B cell (primary cell): ENCODE data around the gene PDZD7. TPM values are rescaled to one million over a fixed set of nuclear protein-coding genes. Genes with fewer than 3 reads are reported as not detected.

Source experiments
- ATAC-seq: fragments of 200-7000 bp; cut with Tn5 transposase; one replicate; pipeline ENCODE4 v1.10.0; 2021; ENCODE audit warnings: low read depth, mild to moderate bottlenecking, moderate number of reproducible peaks, moderate library complexity
- CTCF ChIA-PET: fragments of 350-600 bp; sonication (Branson Sonifier 250); formaldehyde crosslinking; loops from one replicate; lab custom pipeline; 2021; ENCODE audit warnings: antibody characterized with exemption, inconsistent platforms; lab: Charles Lee
- POLR2A ChIA-PET: fragments of 350-600 bp; sonication (Branson Sonifier 250); formaldehyde crosslinking; loops from one replicate; lab custom pipeline; 2021; ENCODE audit warnings: antibody characterized with exemption; lab: Charles Lee
- DNase-seq: peaks from one replicate; pipeline ENCODE4 v3.0.0; 2013
- H2AFZ ChIP-seq: 2 replicates; pipeline ENCODE4 v1.6.1; 2012; ENCODE audit warnings: mild to moderate bottlenecking, low read depth, low read length; ENCODE audit not compliant: insufficient read depth, poor library complexity, severe bottlenecking
- H3K27ac ChIP-seq, 2 donors: 1 replicate in 1 of 2; 2 replicates in 1 of 2; pipeline ENCODE4 v1.5.1; 2012 to 2013; ENCODE audit warnings: low read length in 2 of 2, mild to moderate bottlenecking in 2 of 2, moderate library complexity in 1 of 2
- H3K27me3 ChIP-seq, 4 experiments: fragments of 200-600 bp in 1 of 4; sonication (generic) in 1 of 4; replicated peaks in 1 of 4; 1 replicate in 2 of 4; 2 replicates in 2 of 4; pipeline versions ENCODE4 v1.6.1 to v1.7.0; 2013 to 2016; ENCODE audit warnings: low read length in 3 of 4, mild to moderate bottlenecking in 2 of 4, mixed read lengths in 1 of 4, moderate library complexity in 1 of 4; ENCODE audit not compliant: insufficient read depth in 4 of 4, control insufficient read depth in 3 of 4; ENCODE audit errors: control extremely low read depth in 1 of 4
- H3K36me3 ChIP-seq, 2 experiments: replicated peaks in 1 of 2; 1 replicate in 1 of 2; 2 replicates in 1 of 2; pipeline versions ENCODE4 v1.6.1 to v1.7.1; 2013; ENCODE audit warnings: low read length in 1 of 2; ENCODE audit not compliant: insufficient read depth in 2 of 2, control insufficient read depth in 1 of 2; ENCODE audit errors: control extremely low read depth in 1 of 2, extremely low read depth in 1 of 2
- H3K4me1 ChIP-seq, 2 donors: fragments of 200-600 bp in 1 of 2; sonication (generic) in 1 of 2; 1 replicate in 1 of 2; 2 replicates in 1 of 2; pipeline versions ENCODE4 v1.5.1 to v1.6.1; 2013 to 2017; ENCODE audit warnings: low read length in 2 of 2; ENCODE audit not compliant: control insufficient read depth in 2 of 2, insufficient read depth in 2 of 2
- H3K4me2 ChIP-seq: replicated peaks from 2 replicates; pipeline ENCODE3; 2012; ENCODE audit warnings: mild to moderate bottlenecking, low read depth, low read length; ENCODE audit not compliant: poor library complexity, severe bottlenecking
- H3K4me3 ChIP-seq, 5 experiments: fragments of 200-600 bp in 1 of 5; sonication (generic) in 1 of 5; 1 replicate in 3 of 5; 2 replicates in 2 of 5; pipeline versions ENCODE4 v1.5.1 to v1.7.0; 2011 to 2016; ENCODE audit warnings: low read length in 4 of 5, mild to moderate bottlenecking in 4 of 5, low read depth in 2 of 5, control low read depth in 1 of 5, moderate library complexity in 1 of 5; ENCODE audit not compliant: insufficient read depth in 1 of 5; ENCODE audit errors: control extremely low read depth in 1 of 5, extremely low read depth in 1 of 5
- H3K79me2 ChIP-seq: fragments of 200-600 bp; sonication (generic); one replicate; pipeline ENCODE4 v1.6.0; 2016; ENCODE audit warnings: low read length; ENCODE audit not compliant: control insufficient read depth, insufficient read depth
- H3K9ac ChIP-seq: fragments of 200-600 bp; sonication (generic); 2 replicates; pipeline ENCODE4 v1.6.1; 2017; ENCODE audit warnings: mild to moderate bottlenecking, low read length, moderate library complexity
- H3K9me3 ChIP-seq, 3 donors: one replicate each; pipeline versions ENCODE4 v1.6.1 to v1.7.1; 2013; ENCODE audit warnings: low read length in 2 of 3; ENCODE audit not compliant: control insufficient read depth in 2 of 3, insufficient read depth in 1 of 3; ENCODE audit errors: control extremely low read depth in 1 of 3
- H4K20me1 ChIP-seq: 2 replicates; pipeline ENCODE4 v1.6.0; 2012; ENCODE audit warnings: mild to moderate bottlenecking, low read length; ENCODE audit not compliant: insufficient read depth, control insufficient read depth, poor library complexity, severe bottlenecking
- H3K27ac Mint-ChIP-seq: one replicate; pipeline ENCODE4 v1.8.0; 2021; ENCODE audit warnings: mixed read lengths
- H3K27me3 Mint-ChIP-seq: one replicate; pipeline ENCODE4 v1.8.0; 2021; ENCODE audit warnings: mixed read lengths
- H3K4me1 Mint-ChIP-seq: one replicate; pipeline ENCODE4 v1.8.0; 2021; ENCODE audit warnings: mixed read lengths
- H3K4me3 Mint-ChIP-seq: one replicate; pipeline ENCODE4 v1.8.0; 2021; ENCODE audit warnings: mixed read lengths
- H3K9me3 Mint-ChIP-seq: one replicate; pipeline ENCODE4 v1.8.0; 2022; ENCODE audit warnings: mixed read lengths; ENCODE audit not compliant: insufficient read depth
- EZH2 ChIP-seq: IDR thresholded peaks from 2 replicates; pipeline ENCODE4 v1.6.1; 2012; ENCODE audit warnings: borderline replicate concordance, low read depth, mild to moderate bottlenecking, moderate library complexity, low read length; ENCODE audit not compliant: insufficient read depth, poor library complexity, severe bottlenecking
- WGBS: methylation state at CpG from one replicate; pipeline ENCODE4 v1.1.5; 2013; ENCODE audit warnings: missing lambda C conversion rate; ENCODE audit not compliant: insufficient coverage; 5-methylcytosine and 5-hydroxymethylcytosine counted together
- intact Hi-C: fragments of 100-400 bp; cut with micrococcal nuclease; formaldehyde crosslinking; loops from one replicate; pipeline ENCODE4 v1.10.0; 2022
- polyA plus RNA-seq: library from polyadenylated mRNA; depleted of rRNA; stranded (reverse); fragments of >200 nt; gene quantifications from 2 replicates; pipeline ENCODE4 v1.2.3, GENCODE V29; 2012
- total RNA-seq, 2 donors: library from RNA; stranded (reverse); fragments of 120-200 nt in 1 of 2; gene quantifications; 1 replicate in 1 of 2; 2 replicates in 1 of 2; pipeline versions ENCODE4 v1.2.3 to v1.2.4, GENCODE V29; 2013 to 2022
- TF ChIP-seq, protein P1 (sequence below): fragments of 200-600 bp; IDR thresholded peaks from one replicate; pipeline ENCODE4 v1.8.0; 2022; ENCODE audit warnings: antibody characterized with exemption, mild to moderate bottlenecking

PDZD7 gene
- total and polyA plus RNA-seq, 2 donors (not counting 1 experiment from before 2014, with no cell fraction given) = 0.64 to 0.69 TPM

DNA sequence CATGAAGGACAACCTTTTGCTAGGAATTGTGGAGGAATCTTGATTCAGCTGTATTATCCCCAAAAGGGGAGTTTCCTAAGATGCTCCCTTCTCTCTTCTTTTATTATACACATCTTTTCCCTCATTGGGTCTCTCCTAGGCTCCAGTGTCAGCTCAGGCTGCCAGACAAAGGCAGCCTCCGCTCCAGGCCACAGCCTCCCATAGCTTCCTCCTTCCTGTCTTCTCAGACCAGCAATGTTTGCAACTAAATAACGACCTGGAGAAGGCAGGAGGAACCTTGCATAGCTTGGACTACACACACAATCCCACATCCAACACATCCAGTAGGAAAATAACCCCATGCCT lies 12.4 kb upstream of the PDZD7 start:
- H3K9me3 Mint-ChIP-seq = no peaks in the 10 kb centered on the region
- Histone ChIP-seq H3K27me3 (peaks cover 0 to 27% (median 9%) of the 10 kb centered on the region in 4 experiments), H4K20me1 (no peaks in the 10 kb centered on the region), H3K4me1 (peaks cover 6 to 15% of the 10 kb centered on the region in 2 donors), H3K4me3 (peak overlapping the region; percentile 50 to 76 (median 68)), H3K9me3 (peaks cover 0 to 4% (median 0%) of the 10 kb centered on the region in 3 donors), H3K36me3 (no peaks in the 10 kb centered on the region), H3K79me2 (no peaks in the 10 kb centered on the region), H2AFZ (peak overlapping the region; percentile 92), H3K27ac (peak overlapping the region in 1 of 2 donors; percentile 76), H3K9ac (peak overlapping the region; percentile 69), H3K4me2 (peak overlapping the region; percentile 78)
- peak overlapping the region; percentile 90 for H3K27ac Mint-ChIP-seq
- ChIA-PET POLR2A (interaction anchor here (0.5 to 2.1 kb wide), 8 partner anchors 8 to 1673 kb away, joined by 3 to 20 read pairs (median 5); partner anchors contain the start of genes KAZALD1, PDZD7 and SFXN3), CTCF (interaction anchor here (0.6 to 7.8 kb wide), 13 partner anchors 9 to 98 kb away, joined by 3 to 306 read pairs (median 9); partner anchors contain the start of genes KAZALD1, PDZD7 and SFXN3)
- TF ChIP-seq, protein P1, sequence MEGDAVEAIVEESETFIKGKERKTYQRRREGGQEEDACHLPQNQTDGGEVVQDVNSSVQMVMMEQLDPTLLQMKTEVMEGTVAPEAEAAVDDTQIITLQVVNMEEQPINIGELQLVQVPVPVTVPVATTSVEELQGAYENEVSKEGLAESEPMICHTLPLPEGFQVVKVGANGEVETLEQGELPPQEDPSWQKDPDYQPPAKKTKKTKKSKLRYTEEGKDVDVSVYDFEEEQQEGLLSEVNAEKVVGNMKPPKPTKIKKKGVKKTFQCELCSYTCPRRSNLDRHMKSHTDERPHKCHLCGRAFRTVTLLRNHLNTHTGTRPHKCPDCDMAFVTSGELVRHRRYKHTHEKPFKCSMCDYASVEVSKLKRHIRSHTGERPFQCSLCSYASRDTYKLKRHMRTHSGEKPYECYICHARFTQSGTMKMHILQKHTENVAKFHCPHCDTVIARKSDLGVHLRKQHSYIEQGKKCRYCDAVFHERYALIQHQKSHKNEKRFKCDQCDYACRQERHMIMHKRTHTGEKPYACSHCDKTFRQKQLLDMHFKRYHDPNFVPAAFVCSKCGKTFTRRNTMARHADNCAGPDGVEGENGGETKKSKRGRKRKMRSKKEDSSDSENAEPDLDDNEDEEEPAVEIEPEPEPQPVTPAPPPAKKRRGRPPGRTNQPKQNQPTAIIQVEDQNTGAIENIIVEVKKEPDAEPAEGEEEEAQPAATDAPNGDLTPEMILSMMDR = no peak
- no peak for TF ChIP-seq EZH2
- DNase-seq (no peak), ATAC-seq (no peak)
- peaks cover 18% of the 10 kb centered on the region for H3K4me1 Mint-ChIP-seq
- H3K27me3 Mint-ChIP-seq = peaks cover 24% of the 10 kb centered on the region
- intact Hi-C loops = loop anchor here (5.0 kb wide), 1 partner anchor 309 kb away; the partner anchor contains the start of gene BTRC
- 78% methylated on average over 1 of the region's 2 CpGs for WGBS
- peak overlapping the region; percentile 100 for H3K4me3 Mint-ChIP-seq
